Stomach (tissue), 4 donors: ENCODE measurements around the gene CCDC148.

ENCODE experiments used
- POLR2A ChIP-seq, 4 donors: fragments of 450-650 bp; IDR thresholded peaks; one replicate each; pipeline ENCODE4 v1.6.1; 2016; ENCODE audit warnings: antibody characterized with exemption in 4 of 4, control low read depth in 2 of 4, mild to moderate bottlenecking in 1 of 4, moderate library complexity in 1 of 4
- POLR2AphosphoS5 ChIP-seq, 3 donors: sonication (generic); formaldehyde crosslinking; IDR thresholded peaks; one replicate each; pipeline ENCODE4 v1.6.1; 2016; ENCODE audit warnings: antibody characterized with exemption in 3 of 3
- TF ChIP-seq, protein P1 (sequence below), 7 experiments: fragments of 450-650 bp in 4 of 7; fragments of 200-600 bp in 3 of 7; sonication (generic) in 3 of 7; IDR thresholded peaks; one replicate each; pipeline ENCODE4 v1.5.1; 2016 to 2019; ENCODE audit warnings: antibody characterized with exemption in 7 of 7, control low read depth in 2 of 7, mild to moderate bottlenecking in 1 of 7

DNA sequence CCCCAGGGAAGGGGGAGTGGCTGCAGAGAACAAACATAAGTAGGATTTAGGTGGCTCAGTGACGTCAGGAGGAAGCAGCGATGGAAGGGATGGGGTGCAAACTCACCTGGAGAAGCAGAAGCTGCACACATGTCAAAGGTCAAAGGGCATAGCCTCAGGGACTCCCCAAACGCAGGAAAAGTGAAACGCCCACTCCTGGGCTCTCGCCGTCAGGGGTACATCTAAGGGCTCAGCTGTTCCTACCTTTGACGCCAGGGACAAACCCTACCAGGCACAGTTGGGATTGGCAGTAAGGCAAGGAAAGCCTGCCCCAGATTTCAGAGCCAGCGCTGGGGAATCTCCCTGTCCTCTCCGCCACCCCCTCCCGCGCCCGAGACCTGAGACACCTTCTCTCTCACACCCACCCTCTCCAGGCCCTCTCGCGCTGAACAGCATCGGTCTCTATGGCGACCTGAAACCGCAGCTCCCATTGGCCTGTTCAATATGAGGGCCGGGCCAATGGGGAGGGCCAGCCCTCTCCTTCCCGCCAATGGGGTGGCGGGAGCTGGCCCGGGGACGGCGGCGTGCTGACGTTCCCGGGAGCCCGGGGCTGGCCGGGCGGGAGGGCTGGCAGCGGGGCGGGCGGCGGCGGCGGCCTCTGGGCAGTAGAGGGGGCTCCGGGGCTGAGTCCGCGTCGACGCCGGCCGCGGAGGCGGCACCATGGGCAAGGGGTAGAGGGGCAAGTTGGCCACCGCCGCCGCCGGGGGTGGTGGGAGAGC, at the start of gene CCDC148, which contains the start of gene PKP4:
- TF ChIP-seq, protein P1, sequence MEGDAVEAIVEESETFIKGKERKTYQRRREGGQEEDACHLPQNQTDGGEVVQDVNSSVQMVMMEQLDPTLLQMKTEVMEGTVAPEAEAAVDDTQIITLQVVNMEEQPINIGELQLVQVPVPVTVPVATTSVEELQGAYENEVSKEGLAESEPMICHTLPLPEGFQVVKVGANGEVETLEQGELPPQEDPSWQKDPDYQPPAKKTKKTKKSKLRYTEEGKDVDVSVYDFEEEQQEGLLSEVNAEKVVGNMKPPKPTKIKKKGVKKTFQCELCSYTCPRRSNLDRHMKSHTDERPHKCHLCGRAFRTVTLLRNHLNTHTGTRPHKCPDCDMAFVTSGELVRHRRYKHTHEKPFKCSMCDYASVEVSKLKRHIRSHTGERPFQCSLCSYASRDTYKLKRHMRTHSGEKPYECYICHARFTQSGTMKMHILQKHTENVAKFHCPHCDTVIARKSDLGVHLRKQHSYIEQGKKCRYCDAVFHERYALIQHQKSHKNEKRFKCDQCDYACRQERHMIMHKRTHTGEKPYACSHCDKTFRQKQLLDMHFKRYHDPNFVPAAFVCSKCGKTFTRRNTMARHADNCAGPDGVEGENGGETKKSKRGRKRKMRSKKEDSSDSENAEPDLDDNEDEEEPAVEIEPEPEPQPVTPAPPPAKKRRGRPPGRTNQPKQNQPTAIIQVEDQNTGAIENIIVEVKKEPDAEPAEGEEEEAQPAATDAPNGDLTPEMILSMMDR (IDR thresholded peaks at IDR 0.05): peak in 3 of 7 experiments; percentile 10 to 29 (median 28)
- TF ChIP-seq POLR2A (IDR thresholded peaks at IDR 0.05) (no peak), POLR2AphosphoS5 (IDR thresholded peaks at IDR 0.05) (peak; percentile 1 to 59 (median 23))
